MM.1S (cell line): ENCODE measurements around the gene CTNNA3.

Experiments
- EZH2phosphoT487 ChIP-seq: fragments of 300-600 bp; sonication (generic); IDR thresholded peaks from 2 replicates; pipeline ENCODE4 v1.6.1; 2018; ENCODE audit warnings: antibody characterized with exemption, low read length
- TF ChIP-seq, protein P1 (sequence below): fragments of 300-600 bp; sonication (generic); IDR thresholded peaks from 2 replicates; pipeline ENCODE4 v1.5.1; 2016; ENCODE audit warnings: antibody characterized with exemption, low read length, mixed read lengths

DNA sequence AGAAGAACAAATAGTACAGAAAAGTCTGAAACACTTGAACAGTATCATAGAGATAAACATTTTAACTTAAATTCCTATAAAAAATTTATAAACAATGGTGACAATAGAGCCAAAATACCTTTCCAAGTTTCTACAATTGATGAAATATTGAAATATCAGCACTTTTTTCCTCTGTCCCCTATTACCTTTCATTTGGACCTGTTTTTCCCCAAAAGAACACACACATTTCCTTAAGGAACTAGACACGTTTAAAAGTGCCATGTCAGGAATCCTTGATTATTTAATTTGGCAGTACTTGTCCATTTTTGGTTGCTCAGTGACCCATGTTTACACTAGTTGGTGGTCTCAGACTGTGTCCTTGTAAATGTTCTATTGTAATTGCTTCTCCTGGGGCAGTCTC, 162.6 kb downstream of the CTNNA3 start:
- TF ChIP-seq, protein P1, sequence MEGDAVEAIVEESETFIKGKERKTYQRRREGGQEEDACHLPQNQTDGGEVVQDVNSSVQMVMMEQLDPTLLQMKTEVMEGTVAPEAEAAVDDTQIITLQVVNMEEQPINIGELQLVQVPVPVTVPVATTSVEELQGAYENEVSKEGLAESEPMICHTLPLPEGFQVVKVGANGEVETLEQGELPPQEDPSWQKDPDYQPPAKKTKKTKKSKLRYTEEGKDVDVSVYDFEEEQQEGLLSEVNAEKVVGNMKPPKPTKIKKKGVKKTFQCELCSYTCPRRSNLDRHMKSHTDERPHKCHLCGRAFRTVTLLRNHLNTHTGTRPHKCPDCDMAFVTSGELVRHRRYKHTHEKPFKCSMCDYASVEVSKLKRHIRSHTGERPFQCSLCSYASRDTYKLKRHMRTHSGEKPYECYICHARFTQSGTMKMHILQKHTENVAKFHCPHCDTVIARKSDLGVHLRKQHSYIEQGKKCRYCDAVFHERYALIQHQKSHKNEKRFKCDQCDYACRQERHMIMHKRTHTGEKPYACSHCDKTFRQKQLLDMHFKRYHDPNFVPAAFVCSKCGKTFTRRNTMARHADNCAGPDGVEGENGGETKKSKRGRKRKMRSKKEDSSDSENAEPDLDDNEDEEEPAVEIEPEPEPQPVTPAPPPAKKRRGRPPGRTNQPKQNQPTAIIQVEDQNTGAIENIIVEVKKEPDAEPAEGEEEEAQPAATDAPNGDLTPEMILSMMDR: no peak
- no peak for TF ChIP-seq EZH2phosphoT487
